ENCODE data around the gene DMRT2.

Gene DMRT2

DNA sequence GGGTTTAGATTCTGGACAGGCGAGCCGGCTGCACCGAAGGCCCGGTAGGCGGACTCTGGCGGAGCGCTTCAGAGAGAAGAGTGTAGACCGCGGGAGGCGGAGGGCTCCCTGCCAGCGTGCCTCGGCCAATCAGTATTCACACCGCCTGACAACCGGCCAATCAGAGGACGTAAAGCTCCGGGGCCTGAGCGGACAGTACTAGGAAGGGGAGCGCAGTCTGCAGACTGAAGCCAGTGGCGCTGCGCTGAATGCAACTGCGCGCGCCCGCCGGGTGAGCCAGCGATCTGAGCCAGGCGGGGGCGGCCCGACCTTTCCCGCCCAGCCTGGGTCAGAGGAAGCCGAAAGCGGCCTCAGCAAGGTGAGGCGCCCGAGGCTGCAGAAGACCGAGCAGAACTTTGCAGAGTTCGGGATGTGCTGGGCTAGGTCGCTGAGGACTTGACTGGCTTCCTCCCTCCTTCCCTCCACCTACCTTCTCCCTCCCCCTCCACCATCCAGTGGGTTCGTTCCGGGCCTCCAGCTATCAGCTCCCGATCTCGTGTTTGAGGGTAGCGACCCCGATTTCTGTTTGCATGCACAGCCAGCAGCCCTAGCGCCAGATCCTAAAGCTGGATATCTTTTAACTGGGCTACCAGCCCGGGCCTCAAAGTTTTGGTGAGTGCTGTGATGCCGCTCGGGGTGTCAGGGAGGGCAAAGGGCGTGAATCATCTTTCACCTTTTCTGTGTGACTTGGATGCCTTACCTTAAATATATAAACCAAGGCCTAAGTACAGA, at the start of gene DMRT2:
Gene DMRT2 (plus strand): TSS at position 233 of the 771 bp plus-strand sequence. CDS start 1,257 bp downstream, outside the sequence.
- DNase-seq (ENCODE audit: low spot score): no peak

GRCh38 chr9:1001838-1002237, 48.3 kb upstream of the DMRT2 start:
- DNase-seq (ENCODE audit: low spot score): no peak

DNA sequence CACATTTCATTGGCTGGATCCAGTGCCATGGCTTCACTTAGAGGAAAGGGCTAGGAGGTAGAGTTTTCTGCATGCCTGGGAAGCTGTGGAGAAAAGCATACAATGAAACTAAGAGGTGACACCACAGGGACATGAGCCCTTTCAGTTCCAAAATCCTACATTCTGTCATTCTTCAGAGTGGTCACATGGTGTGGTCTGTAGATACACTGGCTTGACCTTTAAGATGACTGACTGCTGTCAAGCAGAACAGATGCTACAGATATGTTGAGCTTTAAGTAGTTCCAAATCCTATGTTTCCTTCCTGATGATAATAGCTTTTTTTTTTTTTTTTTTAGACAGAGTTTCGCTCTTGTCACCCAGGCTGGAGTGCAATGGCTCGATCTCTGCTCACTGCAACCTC, 47.5 kb upstream of the DMRT2 start:
- no peak for DNase-seq (ENCODE audit: low spot score)

DNA sequence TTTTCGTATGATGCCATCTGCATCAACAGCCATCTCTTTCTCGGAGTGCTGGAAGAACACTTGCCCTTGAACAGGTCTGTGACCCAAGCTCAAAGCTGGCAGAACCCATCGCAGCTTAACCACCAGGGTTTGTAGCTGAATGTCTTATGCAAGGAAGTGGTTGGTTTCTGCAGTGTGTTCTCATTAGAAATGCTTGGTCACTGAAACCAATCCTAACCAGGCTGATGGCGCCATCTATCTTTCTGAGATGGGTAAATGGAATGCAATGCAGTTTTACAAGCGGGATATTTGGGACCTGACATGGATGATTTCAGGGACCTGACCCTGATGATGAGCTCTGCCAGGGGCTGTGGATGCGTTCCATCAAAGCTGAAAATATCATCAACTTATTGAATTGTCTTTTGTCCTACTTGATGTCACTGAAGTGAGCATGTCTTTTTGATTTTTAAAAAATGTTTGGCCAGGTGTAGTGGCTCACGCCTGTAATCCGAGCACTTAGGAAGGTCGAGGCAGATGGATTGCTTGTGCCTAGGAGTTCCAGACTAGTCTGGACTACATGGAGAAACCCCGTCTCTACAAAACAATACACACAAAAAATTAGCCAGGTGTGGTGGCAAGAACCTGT, 45.0 kb upstream of the DMRT2 start:
- DNase-seq (ENCODE audit: low spot score): peak; percentile 86

GRCh38 chr9:1007312-1007711, 42.8 kb upstream of the DMRT2 start:
- DNase-seq (ENCODE audit: low spot score): peak; percentile 48

DNA sequence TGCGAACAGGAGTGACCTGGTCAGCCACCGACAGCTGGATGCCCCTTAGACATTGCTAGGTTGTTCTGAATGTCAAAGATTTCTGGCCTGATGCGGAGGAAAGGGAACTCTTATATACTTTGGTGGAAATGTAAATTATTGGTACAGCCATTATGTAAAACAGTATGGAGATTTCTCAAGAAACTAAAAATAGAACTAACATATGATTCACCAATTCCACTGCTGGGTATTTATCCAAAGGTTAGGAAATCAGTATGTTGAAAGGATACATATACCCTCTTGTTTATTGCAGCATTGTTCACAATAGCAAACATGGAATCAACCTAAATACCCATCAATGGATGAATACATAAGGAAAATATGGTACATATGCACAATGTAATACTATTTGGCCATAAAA, 41.9 kb upstream of the DMRT2 start:
- no peak for DNase-seq (ENCODE audit: low spot score)

DNA sequence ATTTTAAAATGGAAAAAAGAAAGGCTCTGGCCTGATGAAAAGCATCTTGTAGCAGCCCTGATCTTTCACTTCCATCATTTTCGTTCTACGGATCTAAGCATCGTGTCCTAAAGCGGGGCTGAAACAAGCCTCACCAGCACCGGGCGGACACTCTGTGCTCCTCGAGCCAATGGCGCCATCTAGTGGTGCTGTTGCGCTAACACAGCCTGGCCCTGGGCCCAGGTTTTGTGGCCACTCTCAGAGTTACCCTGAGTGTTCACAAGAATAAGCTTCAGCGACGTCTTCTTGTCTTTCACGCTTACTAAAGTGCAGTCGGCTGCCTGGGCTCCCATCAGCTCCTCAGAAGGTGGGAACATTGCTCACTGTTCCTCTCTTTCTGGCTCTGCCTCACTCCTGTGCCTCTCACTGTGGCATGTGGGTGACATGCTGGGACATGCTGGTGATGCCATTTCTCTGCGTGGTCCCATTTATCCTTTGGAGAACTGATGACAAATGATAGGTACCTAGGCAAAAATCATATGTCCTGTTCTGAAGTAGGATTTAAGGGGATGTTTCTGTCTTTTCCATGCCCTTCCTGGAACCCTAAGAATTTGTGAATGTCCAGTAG, 41.0 kb upstream of the DMRT2 start:
- DNase-seq (ENCODE audit: low spot score): peak; percentile 88

DNA sequence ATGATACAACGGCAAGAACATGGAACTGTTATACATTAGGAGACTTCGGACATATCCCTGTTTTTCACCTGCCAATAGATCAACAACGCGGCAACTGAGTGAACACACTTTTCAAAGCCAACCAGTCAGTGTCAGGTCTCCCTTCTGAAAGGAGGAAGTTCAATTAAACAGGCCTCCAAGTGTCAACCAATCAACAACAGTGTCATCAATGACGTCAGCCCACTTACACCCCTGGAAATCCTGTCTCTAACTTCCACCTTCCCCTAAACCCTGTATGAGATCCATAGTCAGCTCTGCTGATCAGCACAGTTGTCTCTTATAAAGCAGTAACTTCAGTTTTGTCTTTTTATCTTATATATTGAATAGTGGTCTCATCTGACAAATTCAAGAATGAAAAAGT, 37.1 kb upstream of the DMRT2 start:
- DNase-seq (ENCODE audit: low spot score): peak; percentile 45

- DNase-seq (ENCODE audit: low spot score): no peak
Measured at GRCh38 chr9:1014225-1014624, 35.9 kb upstream of the DMRT2 start.

DNA sequence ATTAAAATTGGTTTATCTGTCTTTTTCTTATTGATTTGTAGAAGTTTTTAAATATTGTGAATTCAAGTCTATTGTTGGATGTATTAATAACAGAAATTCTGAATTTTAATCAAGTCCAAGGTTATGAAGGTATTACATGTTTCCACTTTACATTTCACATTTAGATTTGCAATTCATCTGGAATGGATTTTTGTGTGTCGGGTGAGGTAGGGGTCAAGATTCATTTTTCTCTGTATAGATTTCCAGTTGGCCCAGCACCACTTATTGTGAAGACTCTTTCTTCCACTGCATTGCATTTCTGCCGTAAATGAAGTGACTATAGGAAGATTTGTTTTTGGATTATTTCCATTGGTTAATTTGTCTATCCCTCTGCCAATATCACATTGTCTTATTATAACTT, 35.5 kb upstream of the DMRT2 start:
- no peak for DNase-seq (ENCODE audit: low spot score)

DNA sequence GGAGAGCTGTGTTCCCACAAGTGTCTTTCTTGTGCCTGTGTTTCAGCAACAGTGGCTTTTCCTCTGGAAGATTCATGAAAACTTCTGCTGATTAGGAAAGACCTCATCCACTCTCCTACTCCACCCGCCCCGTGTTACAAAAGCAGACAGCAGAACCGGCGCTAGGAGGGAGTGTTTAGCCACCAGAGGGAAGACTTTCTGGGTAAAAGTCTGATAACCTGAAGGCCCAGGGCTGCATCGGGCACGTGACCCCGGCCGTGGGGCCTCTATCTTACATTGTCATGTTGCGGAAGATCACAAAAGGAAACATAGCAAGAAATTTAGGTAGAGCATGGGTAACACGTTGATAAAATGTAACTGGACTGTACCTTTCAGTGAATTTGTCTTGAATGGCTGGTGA, 32.0 kb upstream of the DMRT2 start:
- peak; percentile 48 for DNase-seq (ENCODE audit: low spot score)

- no peak for DNase-seq (ENCODE audit: low spot score)
Measured at GRCh38 chr9:1024112-1024511, 26.0 kb upstream of the DMRT2 start.

- DNase-seq (ENCODE audit: low spot score): no peak
Measured at GRCh38 chr9:1025131-1025530, 25.0 kb upstream of the DMRT2 start.

- DNase-seq (ENCODE audit: low spot score): no peak
Measured at GRCh38 chr9:1026219-1026618, 23.9 kb upstream of the DMRT2 start.

- no peak for DNase-seq (ENCODE audit: low spot score)
Measured at GRCh38 chr9:1028501-1029190, 21.5 kb upstream of the DMRT2 start.

- DNase-seq (ENCODE audit: low spot score): no peak
Measured at GRCh38 chr9:1031951-1032601, 18.1 kb upstream of the DMRT2 start.

DNA sequence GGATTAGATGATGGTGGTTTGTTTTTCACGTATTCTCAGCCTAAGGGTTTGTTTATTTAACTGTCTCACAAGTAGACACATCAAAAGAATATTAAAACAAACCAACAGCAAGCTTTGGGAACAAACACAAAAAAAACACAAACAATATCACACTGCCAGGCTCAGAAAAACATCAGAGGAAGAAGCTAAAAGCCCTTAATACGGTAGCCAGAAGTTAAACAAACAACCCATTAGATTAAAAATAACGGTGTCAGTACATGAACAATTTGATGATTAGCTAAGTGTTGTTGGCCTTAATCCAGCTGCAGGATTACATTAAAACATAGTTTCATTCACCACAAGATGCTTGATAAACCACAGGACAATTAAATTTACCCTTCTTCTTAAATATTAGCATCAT, 15.9 kb upstream of the DMRT2 start:
- no peak for DNase-seq (ENCODE audit: low spot score)

- no peak for DNase-seq (ENCODE audit: low spot score)
Measured at GRCh38 chr9:1039589-1039988, 10.6 kb upstream of the DMRT2 start.

DNA sequence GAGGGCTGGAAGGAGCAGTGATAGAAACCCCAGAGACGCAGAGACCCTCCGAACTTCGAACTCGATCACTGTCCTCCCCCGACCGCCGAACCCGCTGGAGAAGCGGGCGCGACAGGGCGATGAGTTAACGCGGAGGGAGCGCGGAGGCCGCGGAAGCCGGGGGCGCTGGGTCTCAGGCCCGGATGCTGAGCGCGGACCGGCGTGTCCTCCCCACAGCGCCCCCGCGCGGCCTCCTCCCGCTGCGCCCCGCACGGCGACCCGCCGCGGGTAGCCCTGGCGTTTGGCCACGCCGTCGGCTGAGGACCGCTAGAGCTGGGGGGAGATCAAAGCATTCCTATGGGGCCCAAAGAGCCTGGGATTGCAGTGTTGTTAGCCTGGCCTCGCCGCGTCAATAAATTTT, 7.7 kb upstream of the DMRT2 start:
- DNase-seq (ENCODE audit: low spot score): no peak

DNA sequence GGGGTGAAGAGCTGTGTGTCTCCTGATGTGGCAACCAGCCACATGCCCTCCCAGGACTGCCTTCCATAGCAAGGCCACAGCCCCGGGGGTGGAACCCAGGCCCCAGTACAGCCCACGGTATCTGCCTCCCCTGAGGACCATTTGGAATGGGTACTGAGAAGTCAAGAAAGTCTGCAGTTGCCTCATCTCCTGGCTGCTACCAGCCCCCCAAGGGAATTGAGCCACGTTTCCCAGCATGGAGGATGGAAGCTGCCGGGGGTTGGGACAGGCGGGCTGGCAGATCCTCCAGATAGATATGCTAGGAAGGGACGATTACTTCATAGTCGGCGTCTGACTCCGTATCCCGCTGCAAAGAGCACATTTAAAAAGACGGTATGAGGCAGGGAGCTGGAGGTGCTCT, 5.5 kb upstream of the DMRT2 start:
- no peak for DNase-seq (ENCODE audit: low spot score)

DNA sequence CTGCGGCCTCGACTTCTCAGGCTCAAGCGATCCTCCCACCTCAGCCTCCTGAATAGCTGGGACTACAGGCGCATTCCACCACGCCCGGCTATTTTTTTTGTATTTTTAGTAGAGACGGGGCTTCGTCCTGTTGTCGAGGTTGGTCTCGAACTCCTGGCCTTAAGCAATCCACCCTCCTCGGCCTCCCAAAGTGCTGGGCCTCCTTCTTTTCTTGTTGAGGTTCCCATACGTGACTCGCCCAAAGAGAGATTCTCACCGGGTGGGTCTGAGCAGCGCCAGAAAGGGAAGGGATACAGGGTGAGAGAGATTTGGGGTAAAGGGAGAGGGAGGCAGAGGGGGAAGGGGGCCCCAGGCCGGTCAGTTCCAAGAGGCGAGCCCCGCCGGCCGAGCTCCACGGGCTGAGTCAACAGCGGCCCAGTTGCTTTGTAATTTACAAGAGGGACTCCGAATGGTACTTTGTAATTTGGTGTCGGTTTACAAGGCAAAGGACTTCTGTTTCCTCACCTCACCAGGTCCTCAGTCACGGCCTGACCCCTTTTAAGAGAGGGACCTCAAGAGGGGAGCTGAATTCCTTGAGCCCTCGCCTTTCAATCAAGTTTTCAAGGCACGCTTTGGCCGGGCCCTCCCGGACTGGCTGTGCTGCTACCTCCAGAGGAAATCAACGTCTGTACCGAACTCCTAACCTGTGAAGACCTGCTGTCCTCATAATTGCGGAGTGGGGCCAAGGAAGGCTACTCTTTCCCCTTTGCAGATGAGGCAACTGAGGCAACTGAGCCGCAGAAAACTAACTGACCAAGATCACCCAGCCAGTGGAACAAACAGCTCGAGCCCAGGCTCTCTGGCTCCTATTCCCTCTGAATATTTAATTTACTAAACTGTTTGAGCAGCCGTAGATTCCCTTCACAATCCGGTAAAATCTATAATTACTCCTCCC, 3.3 kb upstream of the DMRT2 start:
- no peak for DNase-seq (ENCODE audit: low spot score)

Measured in NAMALWA (cell line).